ENCODE data around the gene DOCK1.

DNA sequence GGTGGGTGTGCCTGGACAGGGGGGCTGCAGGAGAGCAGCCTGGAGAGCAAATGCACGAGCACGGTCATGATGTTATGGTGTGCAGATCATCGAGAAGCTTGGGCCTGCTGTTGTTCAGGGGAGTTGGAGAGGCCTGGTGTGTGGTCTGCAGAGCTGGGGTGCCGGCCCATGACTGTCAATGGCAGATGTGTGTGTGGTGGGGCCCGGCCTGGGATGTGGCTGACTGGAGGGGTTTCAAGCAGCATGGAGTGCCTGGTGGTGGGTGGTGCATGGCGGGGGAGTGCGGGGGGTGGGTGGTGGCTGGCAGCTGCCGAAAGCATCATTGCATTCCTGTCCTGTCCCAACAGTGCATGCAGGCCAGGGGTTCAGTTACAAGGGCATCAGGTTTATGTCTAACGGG lies 122.6 kb downstream of the DOCK1 start:
- TF ChIP-seq CTCF (IDR thresholded peaks at IDR 0.05) (no peak), POLR2A (IDR thresholded peaks at IDR 0.05) (no peak), POLR2AphosphoS5 (IDR thresholded peaks at IDR 0.05) (no peak), EP300 (IDR thresholded peaks at IDR 0.05) (no peak)
